Neural progenitor cell (in vitro differentiated cells): ENCODE results near the gene ERGIC1.

Experiments used
- CTCF ChIP-seq: fragments of 200-600 bp; sonication (generic); IDR thresholded peaks from 2 replicates; pipeline ENCODE4 v1.5.1; 2017; ENCODE audit warnings: antibody characterized with exemption, mild to moderate bottlenecking
- EZH2 ChIP-seq: fragments of 200-600 bp; sonication (generic); IDR thresholded peaks from 2 replicates; pipeline ENCODE4 v1.6.1; 2017; ENCODE audit warnings: antibody characterized with exemption, mild to moderate bottlenecking, moderate library complexity
- EZH2phosphoT487 ChIP-seq: fragments of 200-600 bp; sonication (generic); IDR thresholded peaks from 2 replicates; pipeline ENCODE4 v1.6.1; 2017; ENCODE audit warnings: antibody characterized with exemption

- TF ChIP-seq CTCF (no peak), EZH2phosphoT487 (no peak), EZH2 (no peak)
These were observed 86.9 kb downstream of the ERGIC1 start for GRCh38 chr5:172920995-172921394.
